GM19452 (cell line): ENCODE results near the gene AKAP6.

Experiments used
- ATAC-seq: cut with Tn5 transposase; IDR thresholded peaks from one replicate; pipeline ENCODE4 v1.9.1; 2021; ENCODE audit not compliant: unreplicated experiment

AKAP6 gene

GRCh38 chr14:32472512-32473463 lies 143.7 kb downstream of the AKAP6 start:
- ATAC-seq, result no peak

GRCh38 chr14:32473464-32473855 lies 144.4 kb downstream of the AKAP6 start:
- no peak for ATAC-seq

- no peak for ATAC-seq
Observed at GRCh38 chr14:32474478-32475195, 145.5 kb downstream of the AKAP6 start.

GRCh38 chr14:32476532-32476931 lies 147.4 kb downstream of the AKAP6 start:
- ATAC-seq, result no peak

GRCh38 chr14:32477396-32477795 lies 148.3 kb downstream of the AKAP6 start:
- no peak for ATAC-seq

- no peak for ATAC-seq
Observed at GRCh38 chr14:32478050-32478449, 149.0 kb downstream of the AKAP6 start.

GRCh38 chr14:32480337-32480736 lies 151.2 kb downstream of the AKAP6 start:
- ATAC-seq, result no peak

GRCh38 chr14:32481707-32482106 lies 152.6 kb downstream of the AKAP6 start:
- no peak for ATAC-seq

GRCh38 chr14:32491416-32492016 lies 162.4 kb downstream of the AKAP6 start:
- ATAC-seq, result no peak

GRCh38 chr14:32492457-32492856 lies 163.4 kb downstream of the AKAP6 start:
- no peak for ATAC-seq

GRCh38 chr14:32494609-32495434 lies 165.7 kb downstream of the AKAP6 start:
- no peak for ATAC-seq

GRCh38 chr14:32495435-32495734 lies 166.3 kb downstream of the AKAP6 start:
- no peak for ATAC-seq

GRCh38 chr14:32497248-32497647 lies 168.2 kb downstream of the AKAP6 start:
- no peak for ATAC-seq

- ATAC-seq, result no peak
Observed at GRCh38 chr14:32507029-32507984, 178.2 kb downstream of the AKAP6 start.

GRCh38 chr14:32508281-32508680 lies 179.2 kb downstream of the AKAP6 start:
- no peak for ATAC-seq

- ATAC-seq, result no peak
Observed at GRCh38 chr14:32509632-32510187, 180.6 kb downstream of the AKAP6 start.

GRCh38 chr14:32510815-32511214 lies 181.7 kb downstream of the AKAP6 start:
- no peak for ATAC-seq

- no peak for ATAC-seq
Observed at GRCh38 chr14:32512348-32512747, 183.2 kb downstream of the AKAP6 start.

- ATAC-seq, result no peak
Observed at GRCh38 chr14:32512813-32513212, 183.7 kb downstream of the AKAP6 start.
